HCT116 (cell line): ENCODE data around the gene PHB1. TPM values are rescaled to one million over a fixed set of nuclear protein-coding genes. Genes with fewer than 3 reads are reported as not detected.

ENCODE experiments used
- ATAC-seq: fragments of 200-7000 bp; cut with Tn5 transposase; 2 replicates; pipeline ENCODE4 v1.9.1; 2020; ENCODE audit warnings: mild to moderate bottlenecking, moderate library complexity
- BruUV-seq: library from RNA; stranded (reverse); fragments of 400-500 nt; replicated peaks from 2 replicates; lab custom pipeline; 2021; lab: Mats Ljungman, UMichigan
- CTCF ChIA-PET: fragments of 300-600 bp; sonication (Branson Sonifier 250); formaldehyde crosslinking; loops from one replicate; lab custom pipeline; 2021; ENCODE audit warnings: antibody characterized with exemption; lab: Charles Lee
- POLR2A ChIA-PET: fragments of 300-600, 350-600 bp; sonication (Branson Sonifier 250); formaldehyde crosslinking; loops from one replicate; lab custom pipeline; 2021; ENCODE audit warnings: antibody characterized with exemption; lab: Charles Lee
- RAD21 ChIA-PET, 2 experiments: fragments of 300-600 bp; sonication (Branson Sonifier 250); formaldehyde crosslinking; loops; one replicate each; lab custom pipeline; 2023; ENCODE audit warnings: low total read pairs in 2 of 2; ENCODE audit not compliant: uncharacterized antibody in 2 of 2, unreplicated experiment in 2 of 2, low non-redundant PET in 1 of 2; lab: Charles Lee
- DNase-seq: peaks from one replicate; pipeline ENCODE4 v3.0.0-alpha.2; 2010; ENCODE audit warnings: low read depth, low spot score
- H2AFZ ChIP-seq: fragments of 200-600 bp; shearing (Covaris generic), sonication (generic); 2 replicates; pipeline ENCODE4 v1.6.1; 2017; ENCODE audit warnings: low read depth, mixed run types, mixed read lengths, antibody characterized with exemption, low read length; ENCODE audit not compliant: poor library complexity, severe bottlenecking
- H3K27ac ChIP-seq: 2 replicates; pipeline ENCODE4 v1.5.1; 2012; ENCODE audit warnings: low read depth, low read length
- H3K27me3 ChIP-seq: fragments of 200-600 bp; sonication (generic); 2 replicates; pipeline ENCODE4 v1.6.1; 2016; ENCODE audit warnings: mixed run types, low read length, mixed read lengths; ENCODE audit not compliant: insufficient read depth
- H3K36me3 ChIP-seq, 2 experiments: fragments of 200-500 bp in 1 of 2; fragments of 200-600 bp in 1 of 2; sonication (Bioruptor generic) in 1 of 2; sonication (generic) in 1 of 2; 2 replicates each; pipeline versions ENCODE4 v1.5.1 to v1.6.1; 2014 to 2016; ENCODE audit warnings: low read length in 2 of 2, inconsistent platforms in 1 of 2, mixed read lengths in 1 of 2, mixed run types in 1 of 2; ENCODE audit not compliant: insufficient read depth in 2 of 2, control insufficient read depth in 1 of 2
- H3K4me1 ChIP-seq, 2 experiments: fragments of 200-600 bp in 1 of 2; sonication (generic) in 1 of 2; 2 replicates each; pipeline versions ENCODE4 v1.5.1 to v1.6.1; 2012 to 2017; ENCODE audit warnings: low read length in 2 of 2, inconsistent platforms in 1 of 2, mild to moderate bottlenecking in 1 of 2, mixed read lengths in 1 of 2, mixed run types in 1 of 2, moderate library complexity in 1 of 2; ENCODE audit not compliant: insufficient read depth in 2 of 2, control insufficient read depth in 1 of 2
- H3K4me2 ChIP-seq: fragments of 200-600 bp; sonication (generic); 2 replicates; pipeline ENCODE4 v1.6.1; 2017; ENCODE audit warnings: mixed run types, low read length, mixed read lengths
- H3K4me3 ChIP-seq, 2 experiments: fragments of 200-600 bp in 1 of 2; sonication (generic) in 1 of 2; replicated peaks in 1 of 2; 2 replicates each; pipeline ENCODE4 v1.5.1; 2011 to 2016; ENCODE audit warnings: low read length in 2 of 2, control low read depth in 1 of 2, low read depth in 1 of 2, mild to moderate bottlenecking in 1 of 2, mixed read lengths in 1 of 2, mixed run types in 1 of 2
- H3K79me2 ChIP-seq: fragments of 200-600 bp; sonication (generic); 2 replicates; pipeline ENCODE4 v1.6.1; 2017; ENCODE audit warnings: mild to moderate bottlenecking, mixed run types, low read length, moderate library complexity, mixed read lengths; ENCODE audit not compliant: insufficient read depth
- H3K9ac ChIP-seq: fragments of 200-600 bp; sonication (generic); 2 replicates; pipeline ENCODE4 v1.6.1; 2016; ENCODE audit warnings: low read length, mixed read lengths
- H3K9me2 ChIP-seq: fragments of 200-600 bp; sonication (generic), shearing (Covaris generic); 2 replicates; pipeline ENCODE4 v1.6.1; 2017; ENCODE audit warnings: mixed run types, mild to moderate bottlenecking, moderate library complexity; ENCODE audit not compliant: insufficient read depth
- H3K9me3 ChIP-seq, 2 experiments: fragments of 200-500 bp in 1 of 2; fragments of 200-600 bp in 1 of 2; sonication (Bioruptor generic) in 1 of 2; sonication (generic) in 1 of 2; 2 replicates each; pipeline ENCODE4 v1.6.1; 2014 to 2017; ENCODE audit warnings: low read length in 2 of 2, mixed read lengths in 2 of 2, inconsistent platforms in 1 of 2, low read depth in 1 of 2, mild to moderate bottlenecking in 1 of 2, mixed run types in 1 of 2, moderate library complexity in 1 of 2; ENCODE audit not compliant: control insufficient read depth in 1 of 2, insufficient read depth in 1 of 2
- H4K20me1 ChIP-seq: fragments of 200-600 bp; sonication (generic), shearing (Covaris generic); 2 replicates; pipeline ENCODE4 v1.6.1; 2017; ENCODE audit warnings: mixed run types, mild to moderate bottlenecking, moderate library complexity; ENCODE audit not compliant: insufficient read depth
- ELF1 ChIP-seq: IDR thresholded peaks from 2 replicates; pipeline ENCODE4 v1.6.1; 2012; ENCODE audit warnings: low read depth, borderline replicate concordance
- POLR2A ChIP-seq: IDR thresholded peaks from 2 replicates; pipeline ENCODE4 v1.7.0; 2011; ENCODE audit warnings: borderline replicate concordance; ENCODE audit not compliant: insufficient read depth, insufficient read length; ENCODE audit errors: extremely low read depth
- intact Hi-C: fragments of 100-400 bp; cut with micrococcal nuclease; formaldehyde crosslinking; loops from 2 replicates; pipeline ENCODE4 v1.10.0; 2022
- total RNA-seq: library from RNA; stranded (reverse); gene quantifications from one replicate; pipeline ENCODE4 v1.2.1, GENCODE V29; 2021; ENCODE audit not compliant: unreplicated experiment
- TF ChIP-seq, protein P1 (sequence below), 3 experiments: fragments of 200-600 bp in 1 of 3; sonication (generic) in 1 of 3; IDR thresholded peaks in 2 of 3; conservative IDR thresholded peaks in 1 of 3; 2 replicates each; pipeline ENCODE4 v1.5.1; 2012 to 2017; ENCODE audit warnings: low read depth in 2 of 3, low read length in 2 of 3, antibody characterized with exemption in 1 of 3, borderline replicate concordance in 1 of 3, control low read depth in 1 of 3, mild to moderate bottlenecking in 1 of 3, mixed read lengths in 1 of 3, mixed run types in 1 of 3, moderate library complexity in 1 of 3; ENCODE audit not compliant: insufficient read depth in 1 of 3
- TF ChIP-seq, protein P2 (sequence below): IDR thresholded peaks from 2 replicates; pipeline ENCODE4 v1.6.1; 2011; ENCODE audit warnings: mild to moderate bottlenecking, low read length, moderate library complexity; ENCODE audit not compliant: insufficient replicate concordance; ENCODE audit errors: extremely low read depth

Gene PHB1
- total RNA-seq, 1 experiment from 2014 or later, result 534 TPM

DNA sequence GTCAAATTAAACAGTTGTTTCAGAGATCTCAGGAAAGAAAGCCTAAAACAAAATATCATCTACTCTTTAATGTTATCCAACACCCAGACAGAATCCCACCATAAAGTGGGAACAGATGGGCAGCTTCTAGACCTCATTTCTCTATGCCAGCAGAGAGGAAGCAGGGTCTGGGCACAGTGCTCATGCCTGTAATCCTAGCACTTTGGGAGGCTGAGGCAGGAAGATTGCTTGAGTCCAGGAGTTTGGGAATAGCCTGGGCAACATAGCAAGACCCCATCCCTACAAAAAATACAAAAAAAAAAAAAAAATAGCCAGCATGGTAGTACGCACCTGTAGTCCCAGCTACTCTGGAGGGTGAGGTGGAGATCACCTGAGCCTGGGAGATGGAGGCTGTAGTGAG lies 39.1 kb downstream of the PHB1 start (continued):
- TF ChIP-seq, protein P1, sequence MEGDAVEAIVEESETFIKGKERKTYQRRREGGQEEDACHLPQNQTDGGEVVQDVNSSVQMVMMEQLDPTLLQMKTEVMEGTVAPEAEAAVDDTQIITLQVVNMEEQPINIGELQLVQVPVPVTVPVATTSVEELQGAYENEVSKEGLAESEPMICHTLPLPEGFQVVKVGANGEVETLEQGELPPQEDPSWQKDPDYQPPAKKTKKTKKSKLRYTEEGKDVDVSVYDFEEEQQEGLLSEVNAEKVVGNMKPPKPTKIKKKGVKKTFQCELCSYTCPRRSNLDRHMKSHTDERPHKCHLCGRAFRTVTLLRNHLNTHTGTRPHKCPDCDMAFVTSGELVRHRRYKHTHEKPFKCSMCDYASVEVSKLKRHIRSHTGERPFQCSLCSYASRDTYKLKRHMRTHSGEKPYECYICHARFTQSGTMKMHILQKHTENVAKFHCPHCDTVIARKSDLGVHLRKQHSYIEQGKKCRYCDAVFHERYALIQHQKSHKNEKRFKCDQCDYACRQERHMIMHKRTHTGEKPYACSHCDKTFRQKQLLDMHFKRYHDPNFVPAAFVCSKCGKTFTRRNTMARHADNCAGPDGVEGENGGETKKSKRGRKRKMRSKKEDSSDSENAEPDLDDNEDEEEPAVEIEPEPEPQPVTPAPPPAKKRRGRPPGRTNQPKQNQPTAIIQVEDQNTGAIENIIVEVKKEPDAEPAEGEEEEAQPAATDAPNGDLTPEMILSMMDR (IDR thresholded peaks at IDR 0.05 in 2 of 3, conservative IDR thresholded peaks at IDR 0.05 in 1 of 3; ENCODE audit: borderline replicate concordance in 1 of 3, insufficient read depth in 1 of 3, low read depth in 2 of 3, low read length in 2 of 3), result no peak

DNA sequence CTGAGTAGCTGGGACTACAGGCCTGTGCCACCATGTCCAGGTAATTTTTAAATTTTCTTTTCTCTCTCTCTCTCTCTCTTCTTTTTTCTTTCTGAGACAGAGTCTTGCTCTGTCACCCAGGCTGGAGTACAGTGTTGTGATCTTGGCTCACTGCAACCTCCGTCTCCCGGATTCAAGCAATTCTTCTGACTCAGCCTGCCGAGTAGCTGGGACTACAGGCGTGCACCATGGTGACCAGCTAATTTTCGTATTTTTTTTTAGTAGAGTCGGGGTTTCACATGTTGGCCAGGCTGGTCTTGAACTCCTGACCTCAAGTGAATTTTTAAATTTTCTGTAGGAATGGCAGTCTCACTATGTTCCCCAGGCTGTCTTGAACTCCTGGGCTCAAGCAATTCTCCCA lies 41.6 kb downstream of the PHB1 start:
- no peaks in the 10 kb centered on the region for H3K36me3 ChIP-seq
- no peaks in the 10 kb centered on the region for H3K9me3 ChIP-seq
- ChIA-PET CTCF (no interaction called here), POLR2A (no interaction called here), RAD21 (no interaction called here)
- H3K27me3 ChIP-seq, result no peaks in the 10 kb centered on the region
- no peak overlapping the region for H3K27ac ChIP-seq
- BruUV-seq, result no TSS peak
- H3K4me1 ChIP-seq, result peaks cover 7 to 9% of the 10 kb centered on the region in 2 experiments
- no peaks in the 10 kb centered on the region for H3K9me2 ChIP-seq
- no peak for TF ChIP-seq POLR2A
- no peak for TF ChIP-seq ELF1
- TF ChIP-seq, protein P2, sequence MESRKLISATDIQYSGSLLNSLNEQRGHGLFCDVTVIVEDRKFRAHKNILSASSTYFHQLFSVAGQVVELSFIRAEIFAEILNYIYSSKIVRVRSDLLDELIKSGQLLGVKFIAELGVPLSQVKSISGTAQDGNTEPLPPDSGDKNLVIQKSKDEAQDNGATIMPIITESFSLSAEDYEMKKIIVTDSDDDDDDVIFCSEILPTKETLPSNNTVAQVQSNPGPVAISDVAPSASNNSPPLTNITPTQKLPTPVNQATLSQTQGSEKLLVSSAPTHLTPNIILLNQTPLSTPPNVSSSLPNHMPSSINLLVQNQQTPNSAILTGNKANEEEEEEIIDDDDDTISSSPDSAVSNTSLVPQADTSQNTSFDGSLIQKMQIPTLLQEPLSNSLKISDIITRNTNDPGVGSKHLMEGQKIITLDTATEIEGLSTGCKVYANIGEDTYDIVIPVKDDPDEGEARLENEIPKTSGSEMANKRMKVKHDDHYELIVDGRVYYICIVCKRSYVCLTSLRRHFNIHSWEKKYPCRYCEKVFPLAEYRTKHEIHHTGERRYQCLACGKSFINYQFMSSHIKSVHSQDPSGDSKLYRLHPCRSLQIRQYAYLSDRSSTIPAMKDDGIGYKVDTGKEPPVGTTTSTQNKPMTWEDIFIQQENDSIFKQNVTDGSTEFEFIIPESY, result no peak
- intact Hi-C loops, result no loop called here
- no peaks in the 10 kb centered on the region for H3K79me2 ChIP-seq
- no peak overlapping the region for H3K9ac ChIP-seq
- no peaks in the 10 kb centered on the region for H4K20me1 ChIP-seq
- no peak overlapping the region for H3K4me3 ChIP-seq
- H3K4me2 ChIP-seq, result no peak overlapping the region
- no peak for ATAC-seq
- DNase-seq, result no peak
- H2AFZ ChIP-seq, result no peak overlapping the region
